Body of pancreas (tissue), 4 donors: ENCODE data around the gene PRKG1.

ENCODE experiments used
- CTCF ChIP-seq, 7 experiments: fragments of 450-650 bp in 4 of 7; fragments of 200-600 bp in 3 of 7; sonication (generic) in 3 of 7; IDR thresholded peaks; one replicate each; pipeline ENCODE4 v1.5.1; 2016 to 2019; ENCODE audit warnings: antibody characterized with exemption in 7 of 7
- POLR2A ChIP-seq, 3 donors: fragments of 450-650 bp; IDR thresholded peaks; one replicate each; pipeline ENCODE4 v1.6.1; 2016; ENCODE audit warnings: antibody characterized with exemption in 3 of 3, mild to moderate bottlenecking in 2 of 3

DNA sequence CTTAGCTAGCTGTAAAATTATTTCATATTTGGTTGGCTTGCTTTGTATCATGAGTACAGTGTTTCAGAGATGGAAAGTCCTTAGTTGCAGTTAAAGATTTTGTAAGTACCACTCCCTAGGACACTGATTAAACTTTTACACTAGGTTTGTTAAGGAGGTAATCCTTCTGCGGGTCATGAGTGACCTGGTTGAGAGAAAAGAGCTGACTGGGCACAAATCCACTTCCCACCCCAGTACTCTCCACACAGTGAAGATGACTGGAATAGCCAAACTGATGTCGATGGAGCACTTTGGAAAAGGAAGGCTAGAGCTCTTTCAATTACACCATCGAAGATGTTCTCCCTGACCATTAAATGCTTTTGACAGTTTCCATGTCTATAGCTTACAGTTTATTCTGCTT lies 433.2 kb downstream of the PRKG1 start:
- TF ChIP-seq CTCF (IDR thresholded peaks at IDR 0.05) (no peak), POLR2A (IDR thresholded peaks at IDR 0.05) (no peak)
